SK-N-SH (cell line): ENCODE data around the gene ZNF783. TPM values are rescaled to one million over a fixed set of nuclear protein-coding genes. Genes with fewer than 3 reads are reported as not detected.

Experiments
- CTCF ChIA-PET: fragments of 300-600, 350-600 bp; formaldehyde crosslinking; extraction: SDS; loops from one replicate; lab custom pipeline; 2021; lab: Yijun Ruan, JAX
- POLR2A ChIA-PET: fragments of 350-600 bp; sonication (Branson Sonifier 250); formaldehyde crosslinking; extraction: SDS; loops from one replicate; lab custom pipeline; 2020; ENCODE audit warnings: antibody characterized with exemption, inconsistent platforms; lab: Yijun Ruan, JAX
- DNase-seq: peaks from one replicate; pipeline ENCODE4 v3.0.0; 2012
- H2AFZ ChIP-seq: fragments of 200-600 bp; sonication (generic); 2 replicates; pipeline ENCODE4 v1.8.1; 2016; ENCODE audit warnings: antibody characterized with exemption, mild to moderate bottlenecking, low read depth
- H3F3A ChIP-seq: fragments of 200-600 bp; sonication (generic); replicated peaks from 2 replicates; pipeline ENCODE3; 2016; ENCODE audit warnings: antibody characterized with exemption, mild to moderate bottlenecking; ENCODE audit not compliant: insufficient read depth
- H3K27ac ChIP-seq, 2 experiments: fragments of 200-500 bp in 1 of 2; fragments of 200-600 bp in 1 of 2; sonication (Bioruptor generic) in 1 of 2; sonication (generic), shearing (Covaris generic) in 1 of 2; 2 replicates each; pipeline versions ENCODE4 v1.5.1 to v1.6.1; 2014 to 2016; ENCODE audit warnings: low read depth in 2 of 2, inconsistent platforms in 1 of 2, low read length in 1 of 2, mild to moderate bottlenecking in 1 of 2, mixed read lengths in 1 of 2
- H3K27me3 ChIP-seq: fragments of 200-600 bp; sonication (generic), shearing (Covaris generic); 2 replicates; pipeline ENCODE4 v1.6.1; 2016; ENCODE audit warnings: mixed run types; ENCODE audit not compliant: insufficient read depth
- H3K36me3 ChIP-seq, 2 experiments: fragments of 200-500 bp in 1 of 2; fragments of 200-600 bp in 1 of 2; sonication (Bioruptor generic) in 1 of 2; sonication (generic) in 1 of 2; replicated peaks in 1 of 2; 2 replicates each; pipeline versions ENCODE3 to v1.5.1; 2014 to 2016; ENCODE audit warnings: low read length in 1 of 2, mild to moderate bottlenecking in 1 of 2; ENCODE audit not compliant: insufficient read depth in 2 of 2, control insufficient read depth in 1 of 2
- H3K4me1 ChIP-seq, 2 experiments: fragments of 200-500 bp in 1 of 2; fragments of 200-600 bp in 1 of 2; sonication (Bioruptor generic) in 1 of 2; sonication (generic), shearing (Covaris generic) in 1 of 2; 2 replicates each; pipeline versions ENCODE4 v1.5.1 to v1.6.1; 2014 to 2016; ENCODE audit warnings: low read depth in 1 of 2, low read length in 1 of 2, mixed run types in 1 of 2; ENCODE audit not compliant: insufficient read depth in 2 of 2, control insufficient read depth in 1 of 2
- H3K4me2 ChIP-seq: fragments of 200-600 bp; sonication (generic), shearing (Covaris generic); 2 replicates; pipeline ENCODE4 v1.6.1; 2017; ENCODE audit warnings: mixed run types
- H3K4me3 ChIP-seq, 2 experiments: fragments of 200-500 bp in 1 of 2; fragments of 200-600 bp in 1 of 2; sonication (Bioruptor generic) in 1 of 2; sonication (generic), shearing (Covaris generic) in 1 of 2; 2 replicates each; pipeline versions ENCODE4 v1.5.1 to v1.8.1; 2014 to 2016; ENCODE audit warnings: low read depth in 2 of 2, inconsistent platforms in 1 of 2, low read length in 1 of 2, mild to moderate bottlenecking in 1 of 2, mixed read lengths in 1 of 2, moderate library complexity in 1 of 2
- H3K79me2 ChIP-seq: fragments of 200-600 bp; sonication (generic); 2 replicates; pipeline ENCODE4 v1.8.1; 2017; ENCODE audit warnings: mild to moderate bottlenecking; ENCODE audit not compliant: insufficient read depth
- H3K9ac ChIP-seq: fragments of 200-600 bp; sonication (generic); 2 replicates; pipeline ENCODE4 v1.6.1; 2017; ENCODE audit warnings: mixed run types
- H3K9me2 ChIP-seq: fragments of 200-600 bp; sonication (generic); 2 replicates; pipeline ENCODE4 v1.6.1; 2017; ENCODE audit warnings: mixed run types
- H3K9me3 ChIP-seq: fragments of 200-600 bp; sonication (generic); 2 replicates; pipeline ENCODE4 v1.6.1; 2017; ENCODE audit warnings: mixed run types, mild to moderate bottlenecking, moderate library complexity
- H4K20me1 ChIP-seq: fragments of 200-600 bp; sonication (generic); 2 replicates; pipeline ENCODE4 v1.6.1; 2017; ENCODE audit warnings: mild to moderate bottlenecking, mixed run types; ENCODE audit not compliant: insufficient read depth
- ELF1 ChIP-seq: IDR thresholded peaks from 2 replicates; pipeline ENCODE4 v1.4.0; 2012
- EP300 ChIP-seq, 2 experiments: IDR thresholded peaks; 2 replicates each; pipeline versions ENCODE4 v1.4.0 to v1.6.1; 2012; ENCODE audit warnings: borderline replicate concordance in 1 of 2, low read depth in 1 of 2, low read length in 1 of 2
- EZH2phosphoT487 ChIP-seq: fragments of 200-600 bp; sonication (generic); IDR thresholded peaks from 2 replicates; pipeline ENCODE4 v1.6.1; 2017; ENCODE audit warnings: low read depth, mixed run types, mild to moderate bottlenecking, antibody characterized with exemption, moderate library complexity, borderline replicate concordance
- FOSL2 ChIP-seq: IDR thresholded peaks from 2 replicates; pipeline ENCODE4 v1.4.0; 2012; ENCODE audit warnings: low read depth, mild to moderate bottlenecking, moderate library complexity, borderline replicate concordance
- FOXM1 ChIP-seq: IDR thresholded peaks from 2 replicates; pipeline ENCODE4 v1.4.0; 2012; ENCODE audit warnings: low read depth, mild to moderate bottlenecking
- IRF3 ChIP-seq: fragments of 150-350 bp; IDR thresholded peaks from 2 replicates; pipeline ENCODE4 v1.6.1; 2016; ENCODE audit warnings: mild to moderate bottlenecking, low read depth, low read length
- MXI1 ChIP-seq: IDR thresholded peaks from 2 replicates; pipeline ENCODE4 v1.6.1; 2012; ENCODE audit warnings: mild to moderate bottlenecking, low read depth, low read length, improper control_type of control experiment
- REST ChIP-seq: IDR thresholded peaks from 2 replicates; pipeline ENCODE4 v1.6.1; 2012; ENCODE audit warnings: mild to moderate bottlenecking, low read depth, low read length, moderate library complexity
- RFX5 ChIP-seq: IDR thresholded peaks from 2 replicates; pipeline ENCODE4 v1.6.1; 2012; ENCODE audit warnings: mild to moderate bottlenecking, improper control_type of control experiment, low read length
- RXRA ChIP-seq: IDR thresholded peaks from 2 replicates; pipeline ENCODE4 v1.4.0; 2012; ENCODE audit warnings: low read depth, mild to moderate bottlenecking, borderline replicate concordance
- SIN3A ChIP-seq: IDR thresholded peaks from 2 replicates; pipeline ENCODE4 v1.6.1; 2012; ENCODE audit warnings: low read depth, mild to moderate bottlenecking, low read length, moderate library complexity, borderline replicate concordance
- TAF1 ChIP-seq: IDR thresholded peaks from 2 replicates; pipeline ENCODE4 v1.6.1; 2012; ENCODE audit warnings: low read depth, mild to moderate bottlenecking, low read length, moderate library complexity, borderline replicate concordance
- TEAD4 ChIP-seq: IDR thresholded peaks from 2 replicates; pipeline ENCODE4 v1.4.0; 2012; ENCODE audit warnings: mild to moderate bottlenecking, borderline replicate concordance; ENCODE audit not compliant: insufficient read depth
- ZBTB33 ChIP-seq: IDR thresholded peaks from 2 replicates; pipeline ENCODE4 v1.4.0; 2012; ENCODE audit warnings: low read depth, borderline replicate concordance
- polyA plus RNA-seq, 3 experiments: library from polyadenylated mRNA; depleted of rRNA; stranded (reverse); fragments of >200 nt; gene quantifications; 2 replicates each; pipeline ENCODE4 v1.2.3, GENCODE V29; 2012

Gene ZNF783
- polyA plus RNA-seq, 1 of the 3 experiments (the other 2 are of a cell fraction), result 12.5 TPM

- POLR2A ChIA-PET, result no interaction called here
Observed at GRCh38 chr7:149316606-149317005, 54.6 kb downstream of the ZNF783 start.

More at GRCh38 chr7:149316606-149317005, 54.6 kb downstream of the ZNF783 start:
- CTCF ChIA-PET, result no interaction called here
- Histone ChIP-seq H3K9me3 (no peaks in the 10 kb centered on the region), H3K4me3 (no peak overlapping the region), H3K4me1 (no peaks in the 10 kb centered on the region), H3K9ac (no peak overlapping the region), H3K27me3 (no peaks in the 10 kb centered on the region; the same call in 1 of the 2 replicates), H2AFZ (no peak overlapping the region), H3K9me2 (no peaks in the 10 kb centered on the region), H3K79me2 (no peaks in the 10 kb centered on the region), H4K20me1 (no peaks in the 10 kb centered on the region), H3F3A (no peaks in the 10 kb centered on the region), H3K27ac (no peak overlapping the region), H3K36me3 (no peaks in the 10 kb centered on the region), H3K4me2 (no peak overlapping the region)
- no peak for TF ChIP-seq FOSL2
- TF ChIP-seq ZBTB33, result no peak
- no peak for TF ChIP-seq RXRA
- TF ChIP-seq REST, result no peak
- TF ChIP-seq TAF1, result no peak
- no peak for TF ChIP-seq IRF3
- no peak for TF ChIP-seq EP300 (IDR thresholded peaks at IDR 0.05; ENCODE audit: borderline replicate concordance in 1 of 2, low read depth in 1 of 2, low read length in 1 of 2)
- no peak for TF ChIP-seq RFX5
- TF ChIP-seq EZH2phosphoT487, result no peak
- no peak for TF ChIP-seq ELF1
- TF ChIP-seq FOXM1, result no peak
- TF ChIP-seq MXI1, result no peak
- TF ChIP-seq SIN3A, result no peak
- no peak for TF ChIP-seq TEAD4
- no peak for DNase-seq
